Breast epithelium (tissue), 3 donors: ENCODE results near the gene PCK2.

Experiments
- POLR2A ChIP-seq: fragments of 450-650 bp; IDR thresholded peaks from one replicate; pipeline ENCODE4 v1.6.1; 2016; ENCODE audit warnings: antibody characterized with exemption, mild to moderate bottlenecking, moderate library complexity
- POLR2AphosphoS5 ChIP-seq, 3 donors: sonication (generic); formaldehyde crosslinking; IDR thresholded peaks; one replicate each; pipeline ENCODE4 v1.6.1; 2017; ENCODE audit warnings: antibody characterized with exemption in 3 of 3

DNA sequence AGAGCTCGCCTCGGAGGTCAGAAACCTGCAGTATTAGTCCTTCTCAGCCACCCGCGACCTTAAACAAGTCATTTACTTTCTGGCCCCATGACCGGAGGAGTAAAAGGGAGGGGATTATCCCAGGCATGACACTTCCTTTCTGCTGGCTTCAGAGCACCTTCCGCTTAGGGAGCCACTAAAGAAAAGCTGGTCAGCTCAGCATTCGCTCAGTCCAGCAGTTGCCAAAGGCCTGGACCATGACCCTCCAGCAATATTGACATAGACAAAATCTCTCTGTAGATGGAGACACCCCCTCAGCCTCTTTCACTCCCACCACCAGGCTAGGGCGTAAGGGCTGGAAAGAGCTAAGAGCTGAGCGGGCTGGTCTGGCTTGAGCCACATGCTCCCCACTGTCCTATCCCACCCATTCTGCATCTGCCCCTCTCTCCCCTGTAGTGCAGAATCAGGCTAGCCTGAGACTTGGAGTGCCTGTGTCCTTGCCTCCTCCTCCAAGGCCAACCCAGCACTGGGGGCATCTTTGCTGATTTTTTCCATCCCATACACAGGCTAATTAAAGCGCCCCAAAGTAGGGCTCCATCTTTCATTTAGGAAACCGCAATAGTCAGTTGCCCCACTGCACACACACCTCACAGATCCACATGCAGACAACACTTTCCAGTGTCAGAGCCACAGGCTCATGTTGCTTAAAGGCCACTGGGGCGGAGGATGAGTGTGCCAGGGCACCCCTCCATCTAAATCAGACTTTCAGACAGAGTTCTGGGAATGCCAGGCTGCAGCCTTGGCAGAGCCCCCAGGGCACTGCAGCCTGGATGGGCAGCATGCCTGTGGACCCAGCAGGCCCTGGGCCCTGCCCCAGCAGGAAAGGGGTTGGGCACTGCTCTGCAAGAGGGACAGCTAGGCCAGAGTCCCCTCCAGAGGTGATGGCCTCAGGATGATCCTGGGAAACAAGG is 26.7 kb upstream of the PCK2 start:
- TF ChIP-seq POLR2AphosphoS5 (IDR thresholded peaks at IDR 0.05) = no peak
- TF ChIP-seq POLR2A = no peak
